Measurements from ENCODE around the gene COMMD10. TPM values are rescaled to one million over a fixed set of nuclear protein-coding genes. Genes with fewer than 3 reads are reported as not detected.

The COMMD10 gene
- total and polyA plus RNA-seq, 2 experiments from 2014 or later: 26.0 to 38.9 TPM

GRCh38 chr5:116318091-116318854 lies 233.4 kb downstream of the COMMD10 start:
- H3K9ac ChIP-seq: no peak overlapping the region
- no peaks in the 10 kb centered on the region for H4K20me1 ChIP-seq (ENCODE audit: insufficient read depth)
- TF ChIP-seq EZH2phosphoT487 (IDR thresholded peaks at IDR 0.05; ENCODE audit: insufficient read depth, low read depth): no peak
- TF ChIP-seq EZH2 (IDR thresholded peaks at IDR 0.05; ENCODE audit: insufficient read depth, poor library complexity, severe bottlenecking): no peak
- no peaks in the 10 kb centered on the region for H3K9me2 ChIP-seq (ENCODE audit: insufficient read depth)
- H2AFZ ChIP-seq: no peak overlapping the region
- no peaks in the 10 kb centered on the region for H3K27me3 ChIP-seq (replicated peaks; ENCODE audit: insufficient read depth)
- H3K27ac ChIP-seq: no peak overlapping the region
- no peaks in the 10 kb centered on the region for H3K4me1 ChIP-seq (ENCODE audit: insufficient read depth)
- H3K9me3 ChIP-seq (ENCODE audit: low read depth): no peaks in the 10 kb centered on the region
- in situ Hi-C loops (cut with MboI): no loop called here
- 95 to 96% methylated on average over 4 of the region's 4 CpGs for WGBS, 2 experiments (ENCODE audit: low coverage in 1 of 2, low lambda C conversion rate in 2 of 2, missing lambda C conversion rate in 2 of 2)
- DNase-seq: no peak
- H3F3A ChIP-seq (ENCODE audit: insufficient read depth): no peaks in the 10 kb centered on the region
- no peaks in the 10 kb centered on the region for H3K36me3 ChIP-seq (ENCODE audit: low read depth)
- no peaks in the 10 kb centered on the region for H3K79me2 ChIP-seq (ENCODE audit: insufficient read depth)
- no peak overlapping the region for H3K4me3 ChIP-seq
- H3K4me2 ChIP-seq (ENCODE audit: unreplicated experiment): no peak overlapping the region

GRCh38 chr5:116320486-116320885 lies 235.7 kb downstream of the COMMD10 start:
- Histone ChIP-seq H3F3A (ENCODE audit: insufficient read depth) (no peaks in the 10 kb centered on the region), H2AFZ (no peak overlapping the region), H4K20me1 (ENCODE audit: insufficient read depth) (no peaks in the 10 kb centered on the region), H3K4me3 (no peak overlapping the region), H3K27me3 (replicated peaks; ENCODE audit: insufficient read depth) (no peaks in the 10 kb centered on the region), H3K9me3 (ENCODE audit: low read depth) (no peaks in the 10 kb centered on the region), H3K9ac (no peak overlapping the region), H3K9me2 (ENCODE audit: insufficient read depth) (no peaks in the 10 kb centered on the region), H3K4me2 (ENCODE audit: unreplicated experiment) (no peak overlapping the region), H3K36me3 (ENCODE audit: low read depth) (no peaks in the 10 kb centered on the region), H3K4me1 (ENCODE audit: insufficient read depth) (no peaks in the 10 kb centered on the region), H3K27ac (no peak overlapping the region), H3K79me2 (ENCODE audit: insufficient read depth) (no peaks in the 10 kb centered on the region)
- in situ Hi-C loops (cut with MboI): no loop called here
- TF ChIP-seq EZH2 (IDR thresholded peaks at IDR 0.05; ENCODE audit: insufficient read depth, poor library complexity, severe bottlenecking): no peak
- no peak for DNase-seq

DNA sequence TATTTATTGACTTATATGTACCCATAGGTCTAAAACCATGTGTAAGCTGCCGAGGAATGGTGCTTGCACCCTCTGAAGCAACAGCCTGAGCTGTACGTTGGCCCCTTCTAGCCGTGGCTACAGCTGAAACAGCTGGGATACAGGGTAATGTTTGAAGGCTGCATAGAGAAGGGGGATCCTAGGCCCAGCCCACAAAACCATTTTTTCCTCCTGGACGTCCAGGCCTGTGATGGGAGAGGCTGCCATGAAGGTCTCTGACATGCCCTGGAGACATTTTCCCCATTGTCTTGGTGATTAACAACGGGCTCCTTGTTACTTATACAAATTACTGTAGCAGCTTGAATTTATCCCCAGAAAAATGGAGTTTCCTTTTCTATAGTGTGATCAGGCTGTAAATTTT lies 244.7 kb downstream of the COMMD10 start:
- H4K20me1 ChIP-seq (ENCODE audit: insufficient read depth): no peaks in the 10 kb centered on the region
- H3K79me2 ChIP-seq (ENCODE audit: insufficient read depth): no peaks in the 10 kb centered on the region
- no peaks in the 10 kb centered on the region for H3K9me2 ChIP-seq (ENCODE audit: insufficient read depth)
- no peak overlapping the region for H2AFZ ChIP-seq
- no peak overlapping the region for H3K4me2 ChIP-seq (ENCODE audit: unreplicated experiment)
- no peak overlapping the region for H3K4me3 ChIP-seq
- H3K27ac ChIP-seq: no peak overlapping the region
- H3K9me3 ChIP-seq (ENCODE audit: low read depth): no peaks in the 10 kb centered on the region
- no peaks in the 10 kb centered on the region for H3F3A ChIP-seq (ENCODE audit: insufficient read depth)
- TF ChIP-seq EZH2phosphoT487 (IDR thresholded peaks at IDR 0.05; ENCODE audit: insufficient read depth, low read depth): no peak
- no peak for TF ChIP-seq EZH2 (IDR thresholded peaks at IDR 0.05; ENCODE audit: insufficient read depth, poor library complexity, severe bottlenecking)
- 93 to 96% methylated on average over 5 of the region's 5 CpGs for WGBS, 2 experiments (ENCODE audit: low coverage in 1 of 2, low lambda C conversion rate in 2 of 2, missing lambda C conversion rate in 2 of 2)
- H3K4me1 ChIP-seq (ENCODE audit: insufficient read depth): no peaks in the 10 kb centered on the region
- in situ Hi-C loops (cut with MboI): no loop called here
- H3K9ac ChIP-seq: no peak overlapping the region
- H3K27me3 ChIP-seq (replicated peaks; ENCODE audit: insufficient read depth): no peaks in the 10 kb centered on the region
- H3K36me3 ChIP-seq (ENCODE audit: low read depth): no peaks in the 10 kb centered on the region
- DNase-seq: no peak

DNA sequence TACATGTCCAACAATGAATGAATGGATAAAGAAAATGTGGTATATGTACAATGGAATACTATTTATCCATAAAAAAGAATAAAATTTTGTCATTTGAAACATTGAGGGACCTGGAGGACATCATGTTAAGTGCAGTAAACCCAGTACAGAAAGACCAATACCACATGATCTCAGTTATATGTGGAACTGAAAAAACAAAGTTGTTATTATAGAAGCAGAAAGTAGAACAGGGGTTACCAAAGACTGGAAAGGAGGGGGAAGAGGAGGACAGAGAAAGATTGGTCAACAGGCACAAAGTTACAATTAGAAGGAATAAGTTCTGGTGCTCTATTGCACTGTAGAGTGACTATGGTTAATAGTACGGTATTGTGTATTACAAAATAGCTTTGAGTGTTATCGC lies 256.0 kb downstream of the COMMD10 start:
- Histone ChIP-seq H3K4me1 (ENCODE audit: insufficient read depth) (no peaks in the 10 kb centered on the region), H3F3A (ENCODE audit: insufficient read depth) (no peaks in the 10 kb centered on the region), H3K9ac (no peak overlapping the region), H3K4me3 (no peak overlapping the region), H4K20me1 (ENCODE audit: insufficient read depth) (no peaks in the 10 kb centered on the region), H3K79me2 (ENCODE audit: insufficient read depth) (no peaks in the 10 kb centered on the region), H3K27me3 (replicated peaks; ENCODE audit: insufficient read depth) (no peaks in the 10 kb centered on the region), H3K36me3 (ENCODE audit: low read depth) (no peaks in the 10 kb centered on the region), H3K9me2 (ENCODE audit: insufficient read depth) (no peaks in the 10 kb centered on the region), H2AFZ (no peak overlapping the region), H3K9me3 (ENCODE audit: low read depth) (no peaks in the 10 kb centered on the region), H3K4me2 (ENCODE audit: unreplicated experiment) (no peak overlapping the region), H3K27ac (no peak overlapping the region)
- WGBS, 2 experiments (ENCODE audit: low coverage in 1 of 2, low lambda C conversion rate in 2 of 2, missing lambda C conversion rate in 2 of 2): 97 to 100% methylated on average over 2 of the region's 2 CpGs
- DNase-seq: no peak
- in situ Hi-C loops (cut with MboI): no loop called here
- TF ChIP-seq EZH2 (IDR thresholded peaks at IDR 0.05; ENCODE audit: insufficient read depth, poor library complexity, severe bottlenecking) (no peak), EZH2phosphoT487 (IDR thresholded peaks at IDR 0.05; ENCODE audit: insufficient read depth, low read depth) (no peak)

Small RNA genes lying within 50 kb of the gene (small RNA-seq; reads per million reads assigned to genes)
- gene HMGN2P27 (ENCODE audit: low read depth, low replicate concordance) (not detected), gene RNU6-644P (ENCODE audit: low read depth, low replicate concordance) (not detected)

Other genes starting within 250 kb of the COMMD10 start
- 57.2 and 70.2 TPM in 2 replicates for gene ATG12, start 243.5 kb upstream of the COMMD10 start, total RNA-seq (2014; rRNA removed; shearing (Covaris generic))
- 121 and 126 TPM in 2 replicates for gene ATG12, start 243.5 kb upstream of the COMMD10 start, polyA plus RNA-seq (2016; fragmentation: Nextera tagmentation; extraction: Ambion mirVana)
- gene AP3S1, start 243.1 kb upstream of the COMMD10 start, total RNA-seq (2014; rRNA removed; shearing (Covaris generic)): 430 and 550 TPM in 2 replicates
- gene AP3S1, start 243.1 kb upstream of the COMMD10 start, polyA plus RNA-seq (2016; fragmentation: Nextera tagmentation; extraction: Ambion mirVana): 300 and 303 TPM in 2 replicates
- 0.32 TPM in 1 of 2 replicates, not detected in the other for gene LVRN, start 122.5 kb upstream of the COMMD10 start, total RNA-seq (2014; rRNA removed; shearing (Covaris generic))
- 0.18 and 0.24 TPM in 2 replicates for gene LVRN, start 122.5 kb upstream of the COMMD10 start, polyA plus RNA-seq (2016; fragmentation: Nextera tagmentation; extraction: Ambion mirVana)
- not detected in 2 replicates for gene ARL14EPL, start 52.6 kb upstream of the COMMD10 start, total RNA-seq (2014; rRNA removed; shearing (Covaris generic))
- gene ARL14EPL, start 52.6 kb upstream of the COMMD10 start, polyA plus RNA-seq (2016; fragmentation: Nextera tagmentation; extraction: Ambion mirVana): not detected in 2 replicates

Data from GM23248 (cell line).